Esophagus squamous epithelium (tissue), 4 donors: ENCODE measurements around the gene CXCR6.

Source experiments
- CTCF ChIP-seq, 6 experiments: fragments of 450-650 bp in 4 of 6; fragments of 200-600 bp in 2 of 6; sonication (generic) in 2 of 6; IDR thresholded peaks; one replicate each; pipeline ENCODE4 v1.5.1; 2016 to 2019; ENCODE audit warnings: antibody characterized with exemption in 6 of 6, mild to moderate bottlenecking in 4 of 6, moderate library complexity in 4 of 6
- POLR2A ChIP-seq, 4 donors: fragments of 450-650 bp; IDR thresholded peaks; one replicate each; pipeline ENCODE4 v1.6.1; 2017; ENCODE audit warnings: antibody characterized with exemption in 4 of 4, mild to moderate bottlenecking in 4 of 4, moderate library complexity in 3 of 4

GRCh38 chr3:45967724-45968123 lies 24.5 kb downstream of the CXCR6 start:
- TF ChIP-seq POLR2A (IDR thresholded peaks at IDR 0.05) (no peak), CTCF (IDR thresholded peaks at IDR 0.05) (no peak)
